HG02588 (cell line): ENCODE measurements around the gene PROK1.
"Not testable (repeated sequence)": the region's sequence is repeated elsewhere in the genome, so short reads cannot be mapped to it uniquely, and the experiment has no call there.

Experiments
- ATAC-seq: cut with Tn5 transposase; IDR thresholded peaks from one replicate; pipeline ENCODE4 v1.9.1; 2021; ENCODE audit warnings: mild to moderate bottlenecking, moderate library complexity; ENCODE audit not compliant: unreplicated experiment

Gene PROK1, protein sequence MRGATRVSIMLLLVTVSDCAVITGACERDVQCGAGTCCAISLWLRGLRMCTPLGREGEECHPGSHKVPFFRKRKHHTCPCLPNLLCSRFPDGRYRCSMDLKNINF

DNA sequence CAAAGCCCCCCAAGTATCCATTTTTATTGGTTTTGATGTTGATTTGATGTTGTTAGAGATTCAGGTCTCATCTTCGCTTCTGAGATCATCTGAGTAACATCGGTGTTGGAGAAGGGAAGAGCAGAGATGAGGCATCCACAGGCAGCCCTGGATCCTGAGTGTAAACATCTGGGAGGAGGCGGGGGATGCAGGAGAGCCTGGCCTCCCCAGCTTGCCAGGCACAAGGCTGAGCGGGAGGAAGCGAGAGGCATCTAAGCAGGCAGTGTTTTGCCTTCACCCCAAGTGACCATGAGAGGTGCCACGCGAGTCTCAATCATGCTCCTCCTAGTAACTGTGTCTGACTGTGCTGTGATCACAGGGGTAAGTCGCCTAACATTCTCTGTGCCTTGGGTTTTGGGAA is at the start of gene PROK1:
Gene PROK1, plus strand, starts transcription at position 221 of the 400 bp plus-strand sequence. Its CDS starts 68 bp downstream, at position 289.
- no peak for ATAC-seq

DNA sequence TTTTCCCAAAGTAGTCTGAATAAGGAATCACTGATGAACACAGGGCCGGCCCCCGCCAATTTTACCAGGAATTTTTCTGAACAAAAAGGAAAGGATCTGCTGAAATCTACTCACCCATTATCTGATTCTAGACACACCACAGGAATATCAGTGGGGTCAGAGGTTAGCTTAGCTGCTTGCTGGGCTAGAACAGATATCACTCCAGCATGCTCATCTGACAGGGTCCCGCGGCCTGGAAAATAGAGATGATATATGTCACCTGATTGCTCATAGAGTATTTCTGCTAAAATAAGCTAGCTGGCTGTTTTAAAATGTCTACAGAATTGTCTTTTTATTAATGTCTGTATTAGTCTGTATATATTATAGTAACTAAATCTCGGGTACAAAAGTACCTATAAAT is 47.1 kb upstream of the PROK1 start:
- ATAC-seq, result no peak

DNA sequence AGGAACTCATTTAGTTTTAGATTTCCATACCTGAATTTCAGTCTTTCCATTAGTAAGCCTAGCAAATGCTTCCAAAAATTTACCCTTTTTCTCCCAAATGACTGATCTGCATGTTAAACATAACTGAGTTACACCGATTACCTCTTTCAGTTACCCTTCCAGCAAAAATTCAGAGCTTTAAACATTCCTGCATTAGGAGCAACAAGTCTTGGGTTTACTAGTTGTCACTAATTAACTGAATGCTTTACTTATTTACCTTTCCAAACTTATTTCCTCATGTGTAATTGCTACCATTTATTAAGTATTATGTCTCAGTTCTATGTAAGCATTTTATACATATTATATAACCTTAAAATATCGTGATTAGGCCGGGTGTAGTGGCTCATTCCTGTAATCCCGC is 46.5 kb upstream of the PROK1 start:
- ATAC-seq, result no peak

DNA sequence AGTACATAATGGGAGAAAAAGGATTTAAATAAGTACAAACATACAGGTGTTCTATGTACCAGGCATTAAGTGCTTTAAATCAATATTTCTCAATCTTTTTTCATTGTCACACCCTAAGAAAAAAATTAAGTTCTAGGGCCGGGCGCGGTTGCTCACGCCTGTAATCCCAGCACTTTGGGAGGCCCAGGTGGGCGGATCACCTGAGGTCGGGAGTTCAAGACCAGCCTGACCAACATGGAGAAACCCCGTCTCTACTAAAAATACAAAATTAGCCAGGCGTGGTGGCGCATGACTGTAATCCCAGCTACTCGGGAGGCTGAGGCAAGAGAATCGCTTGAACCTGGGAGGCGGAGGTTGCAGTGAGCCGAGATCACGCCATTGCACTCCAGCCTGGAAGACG is 44.5 kb upstream of the PROK1 start:
- not testable (repeated sequence) for ATAC-seq

DNA sequence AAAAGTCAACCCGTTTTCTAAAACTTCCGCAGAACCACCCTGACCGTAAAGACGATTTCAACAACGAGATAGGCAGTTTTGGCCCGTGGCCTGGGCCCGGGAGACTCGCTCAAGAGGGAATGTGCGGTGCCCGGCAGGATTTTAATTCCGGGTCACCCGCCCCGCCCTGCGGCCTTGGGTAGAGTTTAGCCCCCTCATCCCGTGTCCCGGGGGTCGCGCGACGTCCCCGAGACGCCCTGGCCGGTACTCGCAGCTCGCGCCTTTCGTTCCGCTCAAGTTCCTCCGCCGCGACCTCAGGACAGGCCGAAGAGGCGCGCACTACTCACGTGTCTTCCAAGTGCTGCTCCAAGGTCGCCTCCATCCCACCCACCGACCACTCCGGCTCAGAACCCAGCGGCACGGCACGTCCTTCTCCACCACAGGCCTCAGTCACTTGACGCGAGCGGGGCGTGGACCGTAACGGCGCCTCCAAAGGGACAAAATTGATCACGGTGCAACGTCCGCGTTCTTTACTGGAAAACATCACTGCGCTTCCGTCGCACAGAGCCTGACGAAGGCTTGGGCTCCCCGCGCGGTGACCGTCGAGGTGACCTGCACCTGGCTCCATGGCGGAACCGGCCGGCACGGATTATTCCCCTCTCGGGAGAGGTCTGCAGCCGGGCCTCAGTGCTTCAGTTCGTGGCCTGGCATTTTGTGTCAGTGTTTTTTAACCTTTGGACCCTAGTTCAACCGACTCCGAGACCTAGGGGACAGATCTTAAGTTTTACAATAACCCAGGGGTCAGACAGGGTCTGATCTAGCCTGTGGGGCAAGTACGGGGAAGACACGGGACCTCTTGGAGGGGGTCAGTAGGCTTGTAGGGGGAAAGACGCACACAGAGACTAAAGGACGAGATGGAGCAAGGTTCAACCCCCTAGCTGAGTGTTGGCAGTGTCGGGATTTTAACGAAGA is 43.4 kb upstream of the PROK1 start, which contains the start of gene LAMTOR5:
Gene LAMTOR5, minus strand, starts transcription at position 435 of the 951 bp plus-strand sequence. Its CDS starts 74 bp downstream, at position 361.
- ATAC-seq, result peak; percentile 90

DNA sequence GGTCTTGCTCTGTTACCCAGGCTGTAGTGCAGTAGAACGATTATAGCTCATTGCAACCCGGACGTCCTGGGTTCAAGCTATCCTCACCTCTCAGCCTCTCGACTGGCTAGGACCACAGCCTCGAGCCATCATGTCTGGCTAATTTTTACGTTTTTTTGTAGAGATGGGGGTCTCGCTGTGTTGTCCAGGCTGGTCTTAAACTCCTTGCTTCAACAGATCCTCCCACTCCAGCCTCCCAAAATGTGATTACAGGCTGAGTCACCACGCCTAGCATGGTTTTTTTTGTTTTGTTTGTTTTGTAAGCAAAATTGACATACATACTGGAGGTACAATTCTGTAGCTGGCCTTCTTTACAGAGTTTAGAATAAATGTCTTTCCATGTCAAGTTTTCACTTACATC is 42.5 kb upstream of the PROK1 start:
- ATAC-seq, result no peak

DNA sequence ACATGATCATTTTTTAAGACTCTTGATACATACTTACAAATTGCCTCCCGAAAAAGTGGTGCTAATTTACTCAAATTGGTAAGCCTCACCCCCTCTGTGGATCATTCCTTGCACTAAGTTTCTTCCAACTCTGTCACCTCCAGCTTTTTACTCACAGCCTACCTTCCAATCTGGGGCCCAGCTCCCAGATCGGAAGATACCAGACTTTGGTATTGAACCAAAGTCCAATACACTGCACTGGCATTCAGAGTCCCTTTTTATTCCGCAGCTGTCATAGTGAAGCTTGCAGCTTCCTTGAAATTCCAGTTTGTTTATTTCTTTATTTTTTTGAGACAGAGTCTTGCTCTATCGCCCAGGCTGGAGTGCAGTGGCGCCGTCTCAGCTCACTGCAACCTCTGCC is 41.6 kb upstream of the PROK1 start:
- ATAC-seq, result no peak

DNA sequence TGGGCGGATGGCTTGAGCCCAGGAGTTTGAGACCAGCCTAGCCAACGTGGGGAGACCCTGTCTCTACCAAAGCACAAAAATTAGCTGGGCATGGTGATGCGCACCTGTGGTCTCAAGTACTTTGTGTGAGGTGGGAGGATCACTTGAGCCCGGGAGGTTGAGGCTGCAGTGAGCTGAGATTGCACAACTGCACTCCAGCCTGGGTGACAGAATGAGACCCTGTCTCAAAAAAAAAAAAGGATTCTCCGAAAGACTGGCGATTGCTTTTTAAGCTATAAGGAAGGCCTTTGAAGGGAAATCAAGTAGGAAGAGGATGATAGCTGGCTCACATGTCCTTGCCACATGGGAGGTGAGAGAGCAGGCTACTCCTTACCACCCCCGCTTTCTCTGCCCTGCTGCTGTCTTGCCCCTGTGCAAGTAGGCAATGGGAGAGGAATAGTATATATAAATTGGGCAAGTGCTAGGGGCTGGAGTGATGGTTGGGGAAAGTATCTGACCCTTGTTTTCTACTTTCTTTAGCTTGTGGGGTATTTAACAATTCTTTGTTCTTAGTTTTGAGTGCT is 39.7 kb upstream of the PROK1 start:
- ATAC-seq, result no peak

DNA sequence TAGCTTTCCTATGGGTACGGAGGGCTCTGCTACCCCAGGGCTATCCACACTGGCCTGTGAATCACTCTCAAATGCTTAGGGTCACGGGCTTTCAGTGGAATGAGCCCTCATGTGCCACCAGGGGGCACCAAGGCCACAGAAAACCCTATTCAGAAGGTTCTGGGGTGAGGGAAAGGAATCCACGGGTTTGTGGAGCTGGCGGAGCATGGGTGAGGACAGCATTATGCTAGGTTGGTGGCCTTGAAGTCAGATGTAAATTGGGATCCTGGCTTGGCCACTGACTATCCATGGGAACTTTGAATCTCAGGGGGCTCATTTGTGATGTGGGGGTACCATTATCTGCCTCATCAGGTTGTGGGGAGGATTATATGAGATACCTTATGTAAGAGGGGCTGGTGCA is 38.4 kb upstream of the PROK1 start:
- peak; percentile 36 for ATAC-seq

DNA sequence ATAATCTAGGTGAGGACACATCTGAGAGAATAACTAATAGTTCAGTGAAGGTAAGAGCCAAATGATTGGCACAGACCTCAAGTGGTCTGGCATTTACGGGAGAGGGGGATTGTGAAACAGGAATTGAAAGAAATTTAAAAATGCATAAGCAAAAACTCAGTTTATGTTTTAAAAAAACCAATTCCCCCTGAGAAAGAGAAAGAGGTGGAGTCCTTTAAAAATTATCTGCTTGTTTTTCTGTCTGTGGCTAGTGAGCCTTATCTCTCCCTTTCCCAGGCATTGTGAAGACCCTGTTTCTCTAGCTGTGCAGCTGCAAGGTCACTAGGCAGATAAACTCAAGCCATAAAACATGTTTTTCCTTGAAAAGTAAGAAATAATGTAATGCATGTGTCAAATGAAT is 37.9 kb upstream of the PROK1 start:
- not testable (repeated sequence) for ATAC-seq

DNA sequence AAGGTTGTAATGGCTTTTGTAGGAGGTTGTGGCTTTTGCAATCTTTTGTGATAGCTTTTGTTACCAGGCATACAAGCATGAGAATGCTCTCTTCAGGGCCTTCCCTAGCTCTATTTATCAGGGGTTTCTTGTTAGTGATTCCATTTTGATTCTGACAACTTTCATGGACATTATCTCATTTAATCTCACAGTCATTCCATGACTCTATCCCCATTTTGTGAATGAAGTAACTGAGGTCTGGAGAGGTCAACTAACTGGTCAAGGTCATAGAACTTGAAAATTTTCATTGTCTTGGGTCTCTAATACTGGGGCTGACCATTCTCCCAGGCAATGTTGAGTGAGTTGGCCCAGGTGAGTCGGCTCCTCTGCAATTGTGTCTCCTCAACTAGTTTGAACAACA is 32.2 kb upstream of the PROK1 start:
- ATAC-seq, result no peak

DNA sequence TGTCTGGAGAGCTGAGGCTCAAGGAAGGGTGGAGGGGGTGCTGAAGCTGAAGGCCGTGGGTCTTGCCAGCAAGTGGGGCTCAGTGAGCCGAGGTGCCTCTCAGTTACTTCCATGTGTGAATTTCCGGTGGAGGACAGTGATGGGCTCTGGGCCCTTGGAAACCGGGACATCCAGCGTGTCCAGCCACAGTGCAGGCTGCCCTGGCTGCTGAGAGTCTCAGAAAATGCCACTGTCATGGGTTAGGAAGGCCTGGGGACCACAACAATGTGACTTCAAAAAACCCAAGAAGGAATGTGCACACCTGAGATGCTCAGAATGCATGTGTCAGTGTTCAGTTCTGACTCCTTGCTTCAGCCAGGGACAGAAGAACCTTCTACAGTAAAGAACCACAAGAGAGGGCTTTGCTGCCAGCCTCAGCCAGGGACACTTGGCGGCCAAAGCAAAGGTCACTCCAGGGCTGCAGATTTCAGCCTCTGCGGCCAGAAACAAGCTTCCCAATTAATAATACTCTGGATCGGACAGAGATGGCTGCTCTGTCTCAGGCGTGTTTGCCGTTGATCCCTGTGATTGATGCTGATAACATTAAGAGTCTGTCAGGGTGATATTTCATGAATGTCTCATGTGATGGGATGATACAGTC is 30.8 kb upstream of the PROK1 start:
- no peak for ATAC-seq

DNA sequence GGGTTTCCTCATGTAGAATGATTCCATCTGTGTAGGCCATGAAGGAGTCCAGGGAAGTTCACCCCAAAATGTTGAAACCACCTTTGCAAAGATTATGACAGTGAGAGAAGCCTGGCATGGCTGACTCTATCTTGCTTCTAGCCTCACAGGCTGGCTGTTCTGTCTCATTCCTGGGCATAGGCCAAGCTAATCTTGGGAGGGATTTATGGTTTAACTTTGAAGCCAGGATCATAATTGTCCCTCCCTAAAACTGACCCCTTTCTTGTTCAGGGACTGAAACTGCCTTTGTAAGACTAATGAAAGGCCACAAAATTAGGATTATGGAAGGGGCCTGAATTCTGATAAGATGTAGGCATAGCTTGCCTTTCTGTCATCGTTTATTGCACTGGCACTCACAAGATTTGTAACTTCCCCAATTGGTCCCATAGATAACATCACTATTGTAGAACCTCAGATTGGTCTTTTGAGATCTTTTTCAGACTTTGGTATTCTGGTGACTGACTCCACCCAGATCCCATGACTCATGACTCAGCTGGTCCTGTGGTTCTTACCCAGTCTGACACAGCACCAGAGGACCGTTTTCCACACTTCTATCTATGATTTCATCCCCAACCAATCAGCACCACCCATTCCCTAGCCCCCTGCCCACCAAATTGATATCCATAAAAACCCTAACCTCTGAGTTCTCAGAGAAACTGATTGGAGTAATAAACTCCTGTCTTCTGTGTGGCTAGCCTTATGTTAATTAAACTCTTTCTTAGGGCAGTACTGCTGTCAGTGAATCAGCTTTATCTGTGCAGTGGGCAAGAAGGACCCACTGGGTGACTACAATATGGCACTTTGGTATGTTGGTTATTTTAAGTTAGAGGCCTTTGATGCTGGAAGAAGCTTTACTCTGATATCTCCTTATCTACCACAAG is 29.8 kb upstream of the PROK1 start:
- ATAC-seq, result no peak

DNA sequence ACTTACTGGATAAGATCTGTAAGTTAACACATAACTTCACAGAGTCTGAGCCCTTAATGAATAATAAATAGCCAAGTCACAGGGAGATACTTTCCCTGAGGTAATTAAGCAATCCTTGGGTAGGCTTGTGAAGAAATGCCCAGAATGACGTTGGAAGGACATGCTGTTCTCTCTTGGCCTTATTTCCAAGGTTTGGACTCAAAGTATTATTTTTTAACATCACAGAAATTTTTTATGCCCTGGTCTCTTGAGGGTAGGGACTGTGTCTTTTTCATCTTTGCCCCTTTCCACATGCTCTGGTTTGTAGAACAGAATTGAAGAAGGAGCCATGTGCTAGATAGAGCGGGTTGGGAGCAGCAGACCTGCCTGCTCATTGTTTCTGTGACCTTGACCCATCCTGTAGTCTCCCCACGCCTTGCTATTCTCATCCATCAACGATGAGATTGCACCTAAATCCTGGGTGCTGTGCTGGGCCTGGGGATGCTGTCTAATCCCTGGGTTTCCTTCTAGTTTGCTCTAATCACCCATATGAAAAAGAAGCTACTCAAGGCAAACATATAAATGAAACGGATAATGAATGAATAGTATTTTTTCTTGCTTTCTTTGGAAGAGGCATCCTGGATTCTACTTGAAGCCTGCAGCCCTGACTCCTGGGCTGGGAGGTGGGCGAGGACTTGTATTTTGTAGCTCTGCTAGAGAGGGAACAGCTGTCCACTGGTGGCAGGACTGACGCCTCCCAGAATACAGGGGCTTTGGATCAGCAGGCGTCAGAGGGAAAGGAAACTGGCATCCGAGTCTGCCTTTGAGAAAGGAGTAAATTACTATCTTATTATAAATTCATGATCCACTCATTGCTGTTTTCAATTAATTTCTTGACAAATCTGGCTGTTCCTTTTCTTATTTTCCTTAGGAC is 26.0 kb upstream of the PROK1 start:
- ATAC-seq, result no peak

DNA sequence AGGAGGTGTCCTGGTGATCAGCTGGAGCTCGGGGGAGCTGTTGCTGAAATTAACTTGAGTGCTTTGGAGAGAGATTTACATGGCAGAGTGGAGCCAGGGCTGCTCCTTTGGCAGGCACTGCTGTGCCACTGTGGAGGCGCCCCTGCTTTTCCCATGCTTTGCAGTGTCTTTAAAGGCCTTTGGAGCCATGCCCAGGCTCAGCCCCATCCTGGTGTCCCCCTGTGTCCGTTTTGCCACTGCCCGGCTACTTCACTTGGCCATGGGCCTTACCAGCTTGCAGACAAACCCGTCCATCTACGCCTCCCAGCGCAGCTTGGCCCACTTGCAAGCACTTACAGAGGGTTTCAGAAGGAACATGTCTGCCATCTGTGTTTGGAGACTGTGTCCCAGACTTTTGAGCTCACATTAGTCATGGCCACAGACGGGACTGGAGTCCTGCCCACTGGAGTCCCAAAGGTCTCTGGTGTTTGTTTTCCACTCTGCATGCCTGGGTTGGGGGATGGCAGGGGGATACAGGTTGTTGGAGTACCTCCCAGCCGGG is 25.3 kb upstream of the PROK1 start:
- ATAC-seq, result no peak

DNA sequence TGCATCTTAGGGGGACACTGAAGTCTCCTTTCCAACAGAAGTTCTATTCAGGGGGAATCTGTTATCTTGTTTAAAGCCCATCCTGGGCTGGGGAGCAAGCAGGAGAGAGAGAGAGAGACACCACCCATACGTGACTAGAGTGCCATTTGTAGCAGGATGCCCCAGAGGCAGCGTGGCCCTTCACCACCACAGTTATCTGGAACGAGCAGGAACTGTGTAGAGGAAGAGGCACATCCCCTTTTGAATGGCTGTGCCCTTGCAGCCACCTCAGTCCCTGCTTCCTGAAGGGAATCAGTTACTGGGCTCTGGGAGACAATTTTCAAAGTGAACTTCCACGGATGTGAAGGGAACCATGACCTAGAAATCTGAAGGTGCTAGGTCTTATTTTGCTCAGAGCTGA is 24.1 kb upstream of the PROK1 start:
- ATAC-seq, result no peak

DNA sequence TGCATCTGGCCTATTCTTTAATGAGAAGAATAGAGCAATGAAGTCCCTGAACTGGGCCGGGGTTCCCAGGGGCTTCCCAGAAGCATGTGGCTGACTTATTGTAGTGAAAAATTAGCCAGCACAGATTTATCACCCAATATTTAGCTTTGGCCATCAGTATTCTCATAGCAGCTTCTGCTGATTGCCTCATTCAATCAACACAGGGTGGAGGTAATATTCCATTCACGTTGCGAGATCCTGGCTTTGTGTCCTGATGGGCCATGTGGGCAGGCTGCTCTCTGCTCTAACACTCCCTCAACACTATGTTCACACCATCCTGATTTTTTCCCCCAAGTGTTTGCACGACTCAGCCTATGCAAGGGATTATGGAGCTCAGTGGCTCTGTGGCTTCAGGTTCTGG is 22.0 kb upstream of the PROK1 start:
- no peak for ATAC-seq

DNA sequence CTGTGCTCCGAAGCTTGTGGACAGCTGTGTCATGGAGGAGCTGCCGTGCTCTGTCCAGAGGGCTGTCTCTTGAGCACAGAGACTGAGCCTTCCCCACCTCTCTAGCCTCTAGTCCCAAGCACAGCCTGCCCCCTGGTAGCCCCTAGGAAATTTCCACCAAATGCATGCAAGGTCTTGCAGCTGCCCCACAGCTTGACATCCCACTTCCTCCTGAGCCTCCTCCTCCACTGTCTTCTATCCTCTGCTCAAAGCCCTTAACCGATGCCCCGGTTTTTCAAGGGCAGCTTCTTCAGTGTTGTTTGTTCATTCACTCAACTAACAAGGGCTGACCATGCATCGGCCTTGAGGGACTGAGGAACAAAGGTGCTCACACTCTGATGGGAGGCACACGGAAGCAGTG is 20.6 kb upstream of the PROK1 start:
- ATAC-seq, result no peak

DNA sequence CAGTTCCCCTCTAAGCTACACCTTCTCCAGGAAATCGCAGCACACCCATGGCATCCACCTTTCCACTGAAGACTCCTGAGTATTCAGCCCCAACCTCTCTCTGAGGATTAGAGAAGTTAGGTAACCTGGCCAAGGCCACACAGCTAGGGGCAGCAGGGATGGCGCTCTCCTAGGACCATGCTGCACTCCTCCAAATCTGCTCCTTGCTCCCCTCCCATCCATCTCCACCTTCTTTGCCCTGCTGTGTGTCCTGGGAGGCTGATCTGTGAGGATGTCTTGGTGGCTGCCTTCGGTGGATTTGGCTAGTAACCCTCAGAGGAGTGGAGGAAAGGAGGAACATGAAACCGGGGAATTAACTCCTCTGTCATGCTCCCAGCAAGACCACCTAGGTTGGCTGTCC is 20.0 kb upstream of the PROK1 start:
- ATAC-seq, result no peak
